GM21786 (cell line): ENCODE data around the gene GBP1.
"Not testable (repeated sequence)": the region's sequence is repeated elsewhere in the genome, so short reads cannot be mapped to it uniquely, and the experiment has no call there.

Source experiments
- ATAC-seq: cut with Tn5 transposase; IDR thresholded peaks from one replicate; pipeline ENCODE4 v1.9.1; 2021; ENCODE audit not compliant: unreplicated experiment

The GBP1 gene

DNA sequence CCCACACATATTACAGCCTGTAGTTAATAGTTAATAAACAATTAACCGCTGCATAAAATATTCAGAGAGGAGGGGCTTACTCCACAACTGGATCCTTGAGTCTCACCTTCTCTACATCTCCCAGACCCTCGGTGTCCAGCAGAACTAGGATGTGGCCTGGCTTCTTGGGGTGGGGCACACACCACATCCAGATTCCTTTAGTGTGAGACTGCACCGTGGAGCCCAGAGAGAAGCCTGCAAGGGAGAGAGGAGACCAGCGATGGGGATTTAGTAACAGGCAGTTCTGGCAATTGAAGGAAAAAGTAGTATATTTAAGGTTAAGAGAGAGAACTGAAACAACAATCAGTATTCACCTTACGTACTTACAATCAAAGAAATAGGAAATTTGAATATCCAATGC is 4.9 kb downstream of the GBP1 start:
- ATAC-seq: no peak

DNA sequence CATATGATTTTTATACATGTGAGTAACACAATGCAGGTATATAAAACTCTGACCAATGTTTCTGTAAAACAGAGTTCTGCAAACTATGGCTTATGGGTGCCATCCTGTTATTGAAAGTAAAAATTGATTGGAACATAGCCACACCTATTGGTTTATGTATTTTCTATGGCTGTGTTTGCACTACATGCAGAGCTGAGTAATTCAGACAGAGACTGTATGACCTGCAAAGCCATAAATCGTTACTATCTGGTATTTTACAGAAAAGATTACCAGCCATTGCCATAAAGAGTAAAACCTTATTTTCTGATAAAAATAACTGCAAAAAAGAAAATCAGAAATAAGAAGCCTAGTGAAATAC is 13.1 kb downstream of the GBP1 start:
- no peak for ATAC-seq

DNA sequence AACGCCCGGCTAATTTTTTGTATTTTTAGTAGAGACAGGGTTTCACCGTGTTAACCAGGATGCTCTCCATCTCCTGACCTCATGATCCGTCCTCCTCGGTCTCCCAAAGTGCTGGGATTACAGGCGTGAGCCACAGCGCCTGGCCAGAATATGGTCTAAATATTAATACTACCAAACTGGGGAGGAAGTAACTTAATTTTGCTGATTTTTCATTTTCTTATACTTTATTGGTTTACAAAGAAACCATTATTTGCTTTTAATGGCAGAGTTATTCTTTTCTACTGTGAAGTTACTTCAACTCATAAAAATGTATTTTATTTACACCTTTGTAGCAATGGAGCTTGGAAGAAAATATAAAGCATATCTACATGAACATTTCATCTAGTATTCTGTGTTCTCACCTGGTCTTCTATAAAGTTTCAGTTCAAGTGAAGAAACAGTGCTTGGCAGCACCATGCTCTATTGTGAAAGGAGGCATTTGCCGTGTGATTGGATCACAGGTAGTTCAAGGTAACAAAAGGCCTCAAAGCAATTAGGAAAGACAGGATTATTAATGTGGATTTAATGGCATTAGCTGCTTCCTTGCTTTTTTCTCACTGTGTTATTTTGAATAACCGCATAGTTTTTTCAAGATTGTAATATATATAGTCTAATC is 13.6 kb downstream of the GBP1 start:
- no peak for ATAC-seq

DNA sequence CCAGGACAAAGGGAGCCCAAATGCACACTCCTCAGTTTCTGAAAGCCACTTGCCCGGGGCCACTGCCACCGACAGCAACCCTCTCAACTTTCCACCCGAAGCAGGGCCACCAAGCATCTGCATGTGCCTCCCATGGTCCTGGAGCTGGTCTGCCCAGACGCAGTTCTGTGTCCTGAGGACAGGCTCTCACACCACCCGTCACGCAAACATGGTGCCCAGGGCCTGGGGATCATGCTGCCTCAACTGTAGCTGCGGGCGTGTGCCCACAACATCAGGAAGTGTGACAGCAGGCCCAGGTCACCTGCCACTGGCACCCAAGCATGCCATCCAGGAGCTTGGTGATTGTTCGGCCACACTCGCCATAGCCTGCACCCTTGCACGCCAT is 14.4 kb downstream of the GBP1 start:
- ATAC-seq: no peak

DNA sequence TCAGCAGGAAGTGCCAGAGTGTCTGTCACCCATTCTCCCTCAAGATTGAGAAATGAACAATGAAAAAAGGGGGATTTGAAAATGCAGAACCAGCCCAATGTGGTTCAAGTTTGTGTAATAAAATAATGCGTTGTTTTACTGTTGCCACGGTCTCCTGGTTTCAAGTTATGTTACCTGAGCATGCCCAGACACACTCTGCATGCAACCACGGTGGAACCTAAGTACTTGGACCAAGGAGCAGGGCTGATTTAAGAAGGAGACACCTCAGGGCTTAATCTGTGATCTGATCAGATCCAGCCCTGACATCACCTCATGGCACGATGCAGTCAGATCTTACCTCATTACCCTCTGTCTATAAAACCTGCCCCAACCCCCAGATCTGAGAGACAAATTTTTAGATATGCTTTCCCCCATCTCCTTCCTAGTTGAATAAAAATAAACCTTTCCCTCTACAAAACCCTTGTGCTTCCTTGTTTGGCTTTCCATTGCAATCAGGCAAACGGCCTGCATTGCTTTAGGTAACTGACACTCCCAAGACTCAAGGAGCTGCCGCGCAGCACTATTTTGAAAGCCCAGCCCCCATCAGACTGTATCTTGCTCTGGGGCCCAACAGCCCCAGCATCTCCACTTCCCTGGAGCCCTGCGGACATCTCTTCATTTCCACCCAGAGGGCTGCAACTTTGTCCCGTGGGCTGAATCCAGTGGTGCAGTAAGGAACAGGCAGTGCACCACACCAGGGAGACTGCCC is 14.9 kb downstream of the GBP1 start:
- not testable (repeated sequence) for ATAC-seq

DNA sequence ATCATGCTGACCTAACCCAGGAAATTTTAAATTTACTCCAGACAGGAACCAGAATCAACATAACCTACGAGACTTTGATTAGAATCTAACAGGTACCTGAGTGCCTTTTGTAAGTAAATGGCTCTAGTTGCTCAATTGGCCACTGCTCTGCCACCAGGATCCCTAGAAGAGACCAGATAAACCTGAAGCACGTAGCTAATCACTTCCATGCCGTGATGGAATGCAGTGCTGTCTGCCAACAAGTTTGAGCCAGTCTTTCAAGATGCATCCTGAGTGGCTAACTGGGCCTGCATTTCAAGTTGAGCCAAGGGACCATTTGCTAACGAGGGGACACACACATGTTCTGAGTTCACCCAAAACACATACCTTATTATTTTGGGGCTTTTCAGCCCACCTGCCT is 15.8 kb downstream of the GBP1 start:
- not testable (repeated sequence) for ATAC-seq

DNA sequence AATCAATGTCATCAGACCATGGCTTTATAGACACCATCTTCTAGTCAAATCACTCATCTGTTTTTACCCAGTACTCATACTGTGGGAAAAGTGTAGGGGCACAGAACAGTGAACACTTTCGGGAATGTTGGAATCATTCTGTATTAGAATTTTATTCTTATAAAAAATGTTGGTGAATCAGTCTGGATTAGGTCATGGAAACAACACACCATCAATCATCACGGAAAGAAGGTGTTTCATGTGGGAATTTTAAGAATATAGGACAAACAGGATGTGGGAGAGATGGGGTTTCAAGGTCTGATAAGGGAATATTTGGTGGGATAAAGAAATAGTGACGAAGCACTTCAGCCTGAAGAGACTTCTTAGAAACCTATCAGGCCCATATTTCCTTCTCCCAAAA is 17.3 kb downstream of the GBP1 start:
- ATAC-seq: no peak

DNA sequence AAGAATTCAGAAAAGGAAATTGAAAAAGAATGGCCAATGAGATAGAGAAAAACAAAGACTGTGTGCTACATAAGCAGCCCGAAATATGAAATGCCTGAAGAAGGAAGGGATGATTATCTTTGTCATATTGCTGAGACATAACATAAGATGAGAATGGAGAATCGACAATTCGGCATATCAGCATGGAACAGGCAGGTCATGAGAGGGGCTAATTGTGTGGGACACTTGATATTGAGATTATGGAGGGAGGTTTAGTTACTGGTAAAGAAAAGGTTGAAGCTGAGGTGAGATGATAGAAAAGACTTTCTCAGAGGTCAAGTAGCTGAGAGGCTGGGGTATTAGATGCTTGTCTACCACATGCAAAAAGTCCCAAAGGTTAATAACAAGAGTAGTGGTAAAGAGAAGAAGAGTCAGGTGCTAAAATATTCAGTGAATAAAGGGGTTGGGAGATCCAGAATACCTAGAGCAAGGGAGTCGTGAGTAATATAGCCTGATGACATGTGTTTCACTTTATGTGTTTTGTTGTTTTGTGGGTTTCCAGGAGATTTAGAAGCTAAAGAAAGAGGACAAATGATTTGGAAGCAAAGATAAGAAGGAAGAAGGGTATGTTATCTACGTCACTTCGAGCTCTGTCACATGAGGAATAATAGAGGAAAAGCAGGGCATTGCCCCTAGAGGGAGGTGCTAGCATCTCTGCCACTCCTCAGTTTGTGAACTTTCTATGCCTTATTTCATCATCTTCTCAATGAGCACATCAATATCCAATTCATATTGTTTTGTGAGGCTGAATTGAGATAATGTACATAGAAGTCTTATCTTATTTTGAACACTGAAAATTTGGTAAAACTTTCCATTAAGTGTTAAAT is 18.5 kb downstream of the GBP1 start:
- ATAC-seq: peak; percentile 67

DNA sequence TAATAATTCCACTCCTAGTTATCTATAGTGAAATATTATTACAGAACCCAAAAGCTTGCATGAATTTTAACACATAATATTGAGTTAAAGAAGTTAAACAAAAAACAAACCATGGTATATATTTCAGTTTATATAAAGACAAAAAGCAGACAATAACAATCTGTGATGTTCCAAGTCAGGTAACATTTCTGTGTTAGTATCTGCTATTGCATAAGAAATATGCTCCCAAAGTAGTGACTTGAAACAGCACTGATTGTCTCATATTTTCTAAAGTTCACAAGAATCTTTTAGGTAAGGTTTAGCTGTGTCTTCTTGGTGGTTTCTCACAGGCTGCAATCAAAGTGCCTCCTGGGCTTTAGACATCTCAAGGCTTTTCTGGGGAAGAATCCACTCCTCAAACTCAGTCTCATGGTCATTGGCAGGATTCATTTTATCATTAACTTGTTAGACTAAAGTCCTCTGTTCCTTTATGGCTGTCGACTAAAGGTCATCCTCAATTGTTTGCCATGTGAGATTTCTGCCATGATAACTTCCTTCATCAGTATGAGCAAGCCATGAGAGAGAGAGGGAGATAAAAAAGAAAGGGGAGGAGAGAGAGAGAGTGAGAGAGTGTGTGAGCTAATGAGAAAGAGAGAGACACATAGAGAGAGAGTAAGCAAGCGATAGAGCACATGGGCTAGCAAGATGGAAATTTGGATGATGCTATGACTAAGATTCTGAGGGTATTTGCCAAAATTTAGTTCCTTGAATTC is 19.9 kb downstream of the GBP1 start:
- no peak for ATAC-seq

DNA sequence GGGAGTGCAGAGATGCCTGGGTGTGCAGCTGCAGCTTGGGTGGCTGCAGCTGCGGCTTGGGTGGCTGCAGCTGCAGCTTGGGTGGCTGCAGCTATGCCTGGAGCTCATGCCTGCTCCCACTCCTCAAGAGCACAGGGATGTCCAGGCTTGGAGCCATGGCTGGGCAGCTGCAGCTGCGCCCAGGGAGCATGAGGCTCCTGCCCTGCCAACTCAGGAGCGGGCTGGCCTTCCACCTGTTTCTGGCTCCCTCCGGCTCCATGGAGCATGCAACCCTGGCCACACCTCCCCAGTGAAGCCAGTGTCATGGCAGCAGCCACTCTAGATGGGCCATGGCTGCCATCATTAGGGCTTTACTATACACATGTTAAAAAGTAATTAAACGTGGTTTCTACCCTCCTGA is 21.1 kb downstream of the GBP1 start:
- ATAC-seq: no peak

DNA sequence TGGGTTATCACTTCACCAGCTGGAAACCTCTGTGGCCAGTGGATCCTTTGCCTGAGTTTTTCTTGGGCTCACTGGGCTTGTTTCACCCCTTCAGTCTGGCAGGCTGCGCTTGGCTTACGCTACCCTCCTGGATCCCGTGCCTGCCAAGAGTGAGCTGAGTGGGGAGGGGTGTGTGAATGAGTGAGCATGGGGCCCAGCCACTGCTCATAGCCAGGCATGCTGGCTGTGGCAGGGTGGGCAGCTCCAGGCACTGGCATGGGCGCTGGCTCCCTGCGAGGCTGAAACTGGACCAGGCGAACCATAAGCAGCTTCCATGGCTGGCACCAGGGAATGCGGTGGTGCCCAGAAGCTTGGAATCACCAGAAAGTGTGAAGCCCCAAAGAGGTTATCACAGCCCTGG is 22.5 kb downstream of the GBP1 start:
- ATAC-seq: no peak

DNA sequence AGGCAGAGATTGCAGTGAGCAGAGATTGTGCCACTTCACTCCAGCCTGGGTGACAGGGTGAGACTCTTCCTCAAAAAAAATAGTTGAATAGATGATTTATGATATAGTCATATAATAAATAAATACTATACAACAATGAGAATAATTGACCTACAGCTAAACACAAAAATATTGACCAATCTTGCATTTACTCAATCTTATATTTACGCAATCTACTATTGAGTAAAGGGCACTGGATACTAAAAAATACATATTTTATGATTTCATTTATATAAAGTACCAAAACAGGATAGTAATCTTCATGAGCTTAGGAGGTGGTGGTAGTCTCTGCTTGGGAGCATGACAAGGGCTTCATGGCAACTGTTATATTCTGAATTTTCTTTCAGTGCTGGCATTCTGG is 23.3 kb downstream of the GBP1 start:
- ATAC-seq: no peak

DNA sequence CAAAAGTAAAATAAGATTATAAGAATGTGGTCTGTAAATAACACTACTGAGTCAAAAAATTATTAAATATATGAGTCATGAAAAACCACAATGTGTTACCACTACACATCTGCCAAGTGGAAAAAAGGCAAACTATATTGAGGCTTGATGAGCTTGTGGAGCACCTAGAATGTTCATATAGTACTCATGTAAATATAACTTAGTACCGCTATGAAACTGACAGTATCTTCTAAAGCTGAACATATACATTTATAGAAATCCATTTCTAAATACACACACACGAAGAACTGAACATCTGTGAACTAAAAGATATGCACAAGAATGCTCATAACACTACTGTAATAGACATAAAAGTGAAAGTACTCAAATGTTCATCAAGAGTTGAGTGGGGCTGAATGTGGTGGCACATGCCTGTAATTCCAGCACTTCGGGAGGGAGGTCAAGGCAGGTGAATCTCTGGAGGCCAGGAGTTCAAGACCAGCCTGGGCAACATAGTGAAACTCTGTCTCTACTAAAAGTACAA is 23.8 kb downstream of the GBP1 start:
- peak; percentile 95 for ATAC-seq

DNA sequence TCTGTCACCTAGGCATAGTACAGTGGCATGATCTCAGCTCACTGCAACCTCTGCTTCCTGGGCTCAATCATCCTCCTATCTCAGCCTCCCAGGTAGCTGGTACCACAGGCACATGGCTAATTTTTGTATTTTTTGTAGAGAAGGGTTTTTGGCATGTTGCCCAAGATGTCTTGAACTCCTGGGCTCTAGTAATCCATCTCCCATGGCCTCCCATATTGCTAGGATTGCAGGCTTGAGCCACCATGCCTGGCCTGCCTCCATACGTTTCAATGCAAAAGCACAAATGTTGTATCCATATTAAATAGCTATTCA is 24.7 kb downstream of the GBP1 start:
- no peak for ATAC-seq

DNA sequence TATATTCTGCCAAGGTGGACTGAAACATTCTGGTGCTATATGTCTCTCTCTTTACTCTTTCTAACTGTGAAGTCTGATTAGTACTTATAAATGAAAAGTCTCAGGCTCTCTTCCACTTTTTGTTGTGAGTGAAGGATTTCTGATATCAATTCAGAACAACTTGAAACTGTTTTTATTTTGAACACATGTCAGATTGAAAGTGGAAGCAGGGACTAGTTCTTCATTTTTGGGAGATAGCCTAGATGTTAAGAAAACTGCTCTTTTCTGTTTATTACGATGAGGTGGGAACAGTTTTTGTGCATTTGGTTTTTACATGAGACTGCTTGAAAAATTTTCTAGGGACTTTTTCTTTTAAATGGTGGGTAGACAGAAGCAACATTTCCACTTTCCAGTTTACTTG is 27.8 kb downstream of the GBP1 start:
- ATAC-seq: peak; percentile 23

DNA sequence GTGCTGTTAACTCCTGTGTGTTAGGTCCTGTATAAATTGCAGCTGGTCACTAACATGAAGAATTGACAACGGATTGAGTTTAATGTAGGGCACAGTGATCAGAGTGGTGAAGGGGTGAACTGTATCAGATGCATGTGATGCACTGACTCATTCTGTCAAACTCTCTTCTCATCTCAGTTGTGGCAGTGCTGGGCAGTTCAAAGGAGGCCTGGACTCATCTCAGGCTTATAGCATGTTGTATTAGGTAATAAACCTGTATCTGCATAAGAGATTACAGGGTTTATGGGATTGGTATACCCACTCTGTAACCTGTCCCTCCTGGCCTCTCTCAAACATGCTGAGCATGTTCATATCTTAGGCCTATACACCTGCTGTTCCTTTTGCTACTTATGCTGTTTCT is 29.9 kb downstream of the GBP1 start:
- ATAC-seq: no peak

DNA sequence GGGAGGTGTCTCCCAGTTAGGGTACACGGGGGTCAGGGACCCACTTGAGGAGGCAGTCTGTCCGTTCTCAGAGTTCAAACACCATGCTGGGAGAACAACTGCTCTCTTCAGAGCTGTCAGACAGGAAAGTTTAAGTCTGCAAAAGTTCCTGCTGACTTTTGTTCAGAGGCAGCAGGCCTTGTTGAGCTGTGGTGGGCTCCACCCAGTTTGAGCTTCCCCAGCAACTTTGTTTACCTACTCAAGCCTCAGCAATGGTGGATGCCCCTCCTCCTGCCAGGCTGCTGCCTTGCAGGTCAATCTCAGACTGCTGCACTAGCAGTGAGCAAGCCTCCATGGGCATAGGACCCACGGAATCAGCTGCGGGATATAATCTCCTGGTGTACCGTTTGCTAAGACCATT is 31.0 kb downstream of the GBP1 start:
- not testable (repeated sequence) for ATAC-seq

DNA sequence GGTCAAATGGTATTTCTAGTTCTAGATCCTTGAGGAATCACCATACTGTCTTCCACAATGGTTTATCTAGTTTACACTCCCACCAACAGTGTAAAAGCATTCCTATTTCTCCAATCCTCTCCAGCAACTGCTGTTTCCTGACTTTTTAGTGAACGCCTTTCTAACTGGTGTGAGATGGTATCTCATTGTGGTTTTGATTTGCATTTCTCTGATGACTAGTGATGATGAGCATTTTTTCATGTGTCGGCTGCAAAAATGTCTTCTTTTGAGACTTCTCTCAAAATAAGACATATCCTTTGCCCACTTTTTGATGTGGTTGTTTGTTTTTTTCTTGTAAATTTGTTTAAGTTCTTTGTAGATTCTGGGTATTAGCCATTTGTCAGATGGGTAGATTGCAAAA is 36.0 kb downstream of the GBP1 start:
- not testable (repeated sequence) for ATAC-seq

DNA sequence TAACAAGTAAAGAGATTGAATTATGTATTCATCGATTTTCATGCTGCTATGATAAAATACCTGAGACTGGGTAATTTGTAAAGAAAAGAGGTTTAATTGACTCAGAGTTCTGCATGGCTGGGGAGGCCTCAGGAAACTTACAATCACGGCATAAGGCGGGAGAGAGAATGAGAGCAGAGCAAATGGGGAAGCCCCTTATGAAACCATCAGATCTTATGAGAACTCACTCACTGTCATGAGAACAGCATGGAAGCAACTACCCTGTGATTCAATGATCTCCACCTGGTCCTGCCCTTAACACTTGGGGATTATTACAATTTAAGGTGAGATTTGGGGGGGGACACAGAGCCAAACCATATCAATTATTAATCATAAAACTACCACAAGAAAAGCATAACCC is 39.1 kb downstream of the GBP1 start:
- ATAC-seq: no peak

DNA sequence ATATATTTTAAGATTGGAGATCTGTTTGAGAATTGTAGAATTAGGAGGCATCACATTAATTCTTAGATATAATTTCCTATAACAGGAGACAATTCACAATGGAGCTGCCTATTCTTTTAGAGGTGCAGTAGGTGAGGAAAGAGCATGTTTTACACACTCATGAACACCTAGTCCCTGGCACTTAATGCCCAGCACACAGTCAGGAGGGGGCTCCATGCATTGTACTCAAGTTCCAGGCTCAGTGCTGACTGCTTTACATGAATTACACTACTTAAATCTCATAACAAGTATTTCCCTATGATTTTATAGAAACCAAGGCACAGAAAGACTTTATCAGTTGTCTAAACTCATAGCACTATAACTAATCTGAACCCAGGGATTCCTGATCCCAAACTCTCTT is 42.0 kb downstream of the GBP1 start:
- peak; percentile 16 for ATAC-seq
